Activated CD4-positive, alpha-beta memory T cell treated with anti-CD3 and anti-CD28 coated beads for 36 hours (primary cell): Measurements from ENCODE around the gene ATP6V0A1. TPM values are rescaled to one million over a fixed set of nuclear protein-coding genes. Genes with fewer than 3 reads are reported as not detected.
"Not testable (repeated sequence)": the region's sequence is repeated elsewhere in the genome, so short reads cannot be mapped to it uniquely, and the experiment has no call there.

Experiments used
- CTCF ChIA-PET: fragments of 350-600 bp; sonication (Branson Sonifier 250); formaldehyde crosslinking; loops from one replicate; lab custom pipeline; 2021; ENCODE audit warnings: antibody characterized with exemption, inconsistent platforms; lab: Charles Lee
- POLR2A ChIA-PET: fragments of 350-600 bp; sonication (Branson Sonifier 250); formaldehyde crosslinking; loops from one replicate; lab custom pipeline; 2021; ENCODE audit warnings: antibody characterized with exemption; lab: Charles Lee
- DNase-seq: peaks from one replicate; pipeline ENCODE4 v3.0.0-alpha.2; 2020
- H3K27ac Mint-ChIP-seq: one replicate; pipeline ENCODE4 v1.8.0; 2021; ENCODE audit warnings: mixed read lengths
- H3K27me3 Mint-ChIP-seq: one replicate; pipeline ENCODE4 v1.8.0; 2021; ENCODE audit warnings: mixed read lengths
- H3K36me3 Mint-ChIP-seq: one replicate; pipeline ENCODE4 v1.8.0; 2021; ENCODE audit warnings: mixed read lengths
- H3K4me1 Mint-ChIP-seq: one replicate; pipeline ENCODE4 v1.8.0; 2021; ENCODE audit warnings: low read depth, mixed read lengths
- H3K4me3 Mint-ChIP-seq: one replicate; pipeline ENCODE4 v1.8.0; 2021; ENCODE audit warnings: mild to moderate bottlenecking, mixed read lengths
- H3K9me3 Mint-ChIP-seq: one replicate; pipeline ENCODE4 v1.8.0; 2021; ENCODE audit warnings: mixed read lengths
- intact Hi-C: fragments of 100-400 bp; cut with micrococcal nuclease; formaldehyde crosslinking; loops from one replicate; pipeline ENCODE4 v1.15.1; 2023
- total RNA-seq, 2 experiments: library from RNA; stranded (reverse); gene quantifications; one replicate each; pipeline ENCODE4 v1.2.3, GENCODE V29; 2021

The ATP6V0A1 gene
- total RNA-seq, 2 experiments from 2014 or later, result 12.0 to 13.2 TPM

DNA sequence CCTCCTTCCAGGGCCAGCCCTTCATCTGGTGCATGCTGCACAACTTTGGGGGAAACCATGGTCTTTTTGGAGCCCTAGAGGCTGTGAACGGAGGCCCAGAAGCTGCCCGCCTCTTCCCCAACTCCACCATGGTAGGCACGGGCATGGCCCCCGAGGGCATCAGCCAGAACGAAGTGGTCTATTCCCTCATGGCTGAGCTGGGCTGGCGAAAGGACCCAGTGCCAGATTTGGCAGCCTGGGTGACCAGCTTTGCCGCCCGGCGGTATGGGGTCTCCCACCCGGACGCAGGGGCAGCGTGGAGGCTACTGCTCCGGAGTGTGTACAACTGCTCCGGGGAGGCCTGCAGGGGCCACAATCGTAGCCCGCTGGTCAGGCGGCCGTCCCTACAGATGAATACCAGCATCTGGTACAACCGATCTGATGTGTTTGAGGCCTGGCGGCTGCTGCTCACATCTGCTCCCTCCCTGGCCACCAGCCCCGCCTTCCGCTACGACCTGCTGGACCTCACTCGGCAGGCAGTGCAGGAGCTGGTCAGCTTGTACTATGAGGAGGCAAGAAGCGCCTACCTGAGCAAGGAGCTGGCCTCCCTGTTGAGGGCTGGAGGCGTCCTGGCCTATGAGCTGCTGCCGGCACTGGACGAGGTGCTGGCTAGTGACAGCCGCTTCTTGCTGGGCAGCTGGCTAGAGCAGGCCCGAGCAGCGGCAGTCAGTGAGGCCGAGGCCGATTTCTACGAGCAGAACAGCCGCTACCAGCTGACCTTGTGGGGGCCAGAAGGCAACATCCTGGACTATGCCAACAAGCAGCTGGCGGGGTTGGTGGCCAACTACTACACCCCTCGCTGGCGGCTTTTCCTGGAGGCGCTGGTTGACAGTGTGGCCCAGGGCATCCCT is 84.8 kb downstream of the ATP6V0A1 start:
- no peak for DNase-seq
- POLR2A ChIA-PET, result no interaction called here
- Mint-ChIP-seq H3K9me3 (no peaks in the 10 kb centered on the region), H3K4me1 (peaks cover 17% of the 10 kb centered on the region), H3K27ac (no peak overlapping the region), H3K36me3 (peaks cover 8% of the 10 kb centered on the region), H3K4me3 (no peak overlapping the region), H3K27me3 (no peaks in the 10 kb centered on the region)
- intact Hi-C loops, result no loop called here
- CTCF ChIA-PET, result no interaction called here

- H3K27me3 Mint-ChIP-seq, result no peaks in the 10 kb centered on the region
- ChIA-PET CTCF (no interaction called here), POLR2A (no interaction called here)
- intact Hi-C loops, result no loop called here
- peaks cover 4% of the 10 kb centered on the region for H3K36me3 Mint-ChIP-seq
- no peak overlapping the region for H3K27ac Mint-ChIP-seq
- DNase-seq, result no peak
- H3K4me3 Mint-ChIP-seq, result no peak overlapping the region
- peaks cover 21% of the 10 kb centered on the region for H3K4me1 Mint-ChIP-seq
- H3K9me3 Mint-ChIP-seq, result no peaks in the 10 kb centered on the region
Observed at GRCh38 chr17:42544874-42545283, 86.2 kb downstream of the ATP6V0A1 start.

DNA sequence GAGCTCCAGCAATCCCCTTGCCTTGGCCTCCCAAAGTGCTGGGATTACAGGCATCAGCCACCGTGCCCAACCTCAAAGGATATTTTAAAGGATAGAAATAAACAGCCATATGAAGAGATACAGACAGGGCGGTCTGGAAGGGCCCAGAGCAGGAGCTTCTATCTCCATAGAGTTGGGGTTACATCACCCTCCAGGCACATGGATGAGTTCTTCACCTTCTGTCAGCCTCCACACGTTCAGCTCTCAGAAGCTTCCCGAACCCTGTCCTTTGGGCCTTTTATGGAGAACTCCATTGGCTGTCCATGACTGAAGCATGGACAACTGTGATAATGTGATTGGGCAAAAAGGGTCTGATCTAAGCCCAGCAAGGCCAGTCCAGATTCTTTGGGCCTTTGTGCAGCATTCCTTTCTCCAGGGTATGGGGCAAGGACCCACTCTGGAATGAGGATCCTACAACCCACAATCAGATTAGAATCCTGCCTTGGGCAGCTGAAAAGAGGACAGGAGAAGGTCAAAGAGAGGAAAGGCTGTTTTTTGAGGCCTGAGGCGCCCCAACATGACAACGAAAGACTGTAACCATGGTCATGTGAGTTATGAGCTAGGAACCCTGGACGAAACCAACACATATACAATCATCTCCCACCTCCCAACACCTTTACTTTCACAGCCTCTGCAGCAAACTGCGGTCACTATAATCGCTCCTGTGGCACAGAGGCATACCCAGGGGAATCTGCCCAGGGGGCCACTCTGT is 87.3 kb downstream of the ATP6V0A1 start:
- DNase-seq, CTCF ChIA-PET: not testable (repeated sequence)

DNA sequence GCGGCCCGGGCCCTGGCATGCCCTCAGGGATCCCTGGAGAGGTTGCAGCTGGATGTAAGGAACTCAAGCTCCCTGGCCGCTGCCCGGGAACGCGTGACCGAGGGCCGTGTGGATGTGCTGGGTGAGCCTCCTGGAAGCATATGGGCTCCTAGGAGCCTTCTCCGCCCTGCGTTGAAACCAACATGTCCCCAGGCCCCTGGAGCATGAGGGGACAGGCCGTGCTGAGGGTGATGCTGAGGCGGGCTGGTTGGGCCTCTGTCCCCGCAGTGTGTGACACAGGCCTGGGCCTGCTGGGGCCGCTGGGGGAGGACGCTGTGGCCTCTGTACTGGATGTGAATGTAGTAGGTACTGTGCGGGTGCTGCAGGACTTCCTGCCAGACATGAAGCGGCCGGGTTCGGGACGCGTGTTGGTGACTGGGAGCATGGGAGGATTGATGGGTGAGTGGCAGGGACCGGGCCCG is 88.4 kb downstream of the ATP6V0A1 start:
- intact Hi-C loops, result no loop called here
- H3K4me3 Mint-ChIP-seq, result no peak overlapping the region

More for the DNA sequence above, 87.3 kb downstream of the ATP6V0A1 start:
- H3K36me3 Mint-ChIP-seq, H3K4me3 Mint-ChIP-seq, POLR2A ChIA-PET, H3K27me3 Mint-ChIP-seq, H3K27ac Mint-ChIP-seq, H3K9me3 Mint-ChIP-seq, intact Hi-C loops: not testable (repeated sequence)
- peaks cover 14% of the 10 kb centered on the region for H3K4me1 Mint-ChIP-seq

GRCh38 chr17:42547698-42548069 is 89.0 kb downstream of the ATP6V0A1 start:
- Mint-ChIP-seq H3K9me3 (no peaks in the 10 kb centered on the region), H3K4me3 (no peak overlapping the region), H3K27ac (no peak overlapping the region), H3K36me3 (no peaks in the 10 kb centered on the region), H3K27me3 (no peaks in the 10 kb centered on the region), H3K4me1 (peaks cover 6% of the 10 kb centered on the region)
- ChIA-PET POLR2A (no interaction called here), CTCF (interaction anchor here (0.9 to 1.6 kb wide), 7 partner anchors 12 to 214 kb away, joined by 3 to 9 read pairs (median 3); partner anchors contain the start of genes NAGLU, PSMC3IP and RAMP2)
- intact Hi-C loops, result no loop called here
- no peak for DNase-seq

More for the DNA sequence above, 88.4 kb downstream of the ATP6V0A1 start:
- no peak for DNase-seq
- no peaks in the 10 kb centered on the region for H3K9me3 Mint-ChIP-seq
- ChIA-PET CTCF (no interaction called here), POLR2A (no interaction called here)
- H3K27me3 Mint-ChIP-seq, result no peaks in the 10 kb centered on the region
- peaks cover 6% of the 10 kb centered on the region for H3K4me1 Mint-ChIP-seq
- H3K36me3 Mint-ChIP-seq, result no peaks in the 10 kb centered on the region
- H3K27ac Mint-ChIP-seq, result no peak overlapping the region

DNA sequence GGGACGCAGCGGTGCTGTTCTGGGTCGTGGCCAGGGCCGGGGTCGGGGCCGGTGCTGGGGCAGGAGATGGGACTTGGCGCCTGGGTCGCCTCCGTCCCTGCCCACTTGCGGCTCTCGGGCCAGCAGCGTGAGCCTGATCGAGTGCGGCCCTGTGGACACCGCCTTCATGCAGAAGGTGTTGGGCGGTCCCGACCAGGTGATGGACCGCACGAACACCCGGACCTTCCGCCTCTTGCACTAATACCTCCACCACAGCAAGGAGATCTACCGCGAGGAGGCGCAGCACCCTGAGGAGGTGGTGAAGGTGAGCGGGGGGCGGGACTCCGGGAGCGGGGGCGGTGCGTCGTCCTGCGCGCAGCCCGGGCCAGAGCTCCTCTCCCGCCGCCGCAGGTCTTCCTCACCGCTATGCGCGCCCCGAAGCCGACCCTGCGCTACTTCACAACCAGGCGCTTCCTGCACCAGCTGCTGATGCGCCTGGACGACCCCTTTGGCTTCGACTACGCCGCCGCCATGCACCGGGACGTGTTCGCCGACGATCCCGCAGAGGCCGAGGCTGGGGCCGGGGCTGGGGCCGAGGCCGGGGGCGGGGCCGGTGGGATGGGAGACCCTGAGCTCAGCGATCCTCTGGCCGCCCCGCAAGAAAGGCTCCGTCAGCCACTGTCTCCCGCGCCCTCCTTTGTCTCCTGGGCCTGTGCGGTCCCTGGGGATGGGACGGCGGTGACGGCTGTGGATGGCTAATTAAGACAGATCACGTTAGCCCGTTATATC is 89.6 kb downstream of the ATP6V0A1 start:
- intact Hi-C loops, result no loop called here
- H3K4me3 Mint-ChIP-seq, result peak overlapping the region; percentile 29
- H3K9me3 Mint-ChIP-seq, result no peaks in the 10 kb centered on the region
- DNase-seq, result peak; percentile 89
- H3K36me3 Mint-ChIP-seq, result no peaks in the 10 kb centered on the region
- POLR2A ChIA-PET, result no interaction called here
- peaks cover 7% of the 10 kb centered on the region for H3K4me1 Mint-ChIP-seq
- no peaks in the 10 kb centered on the region for H3K27me3 Mint-ChIP-seq
- no peak overlapping the region for H3K27ac Mint-ChIP-seq
- CTCF ChIA-PET, result interaction anchor here (0.5 to 1.6 kb wide), 14 partner anchors 11 to 1359 kb away, joined by 3 to 9 read pairs (median 3); partner anchors contain the start of genes CAVIN1, MPP2, NAGLU and PSMC3IP

DNA sequence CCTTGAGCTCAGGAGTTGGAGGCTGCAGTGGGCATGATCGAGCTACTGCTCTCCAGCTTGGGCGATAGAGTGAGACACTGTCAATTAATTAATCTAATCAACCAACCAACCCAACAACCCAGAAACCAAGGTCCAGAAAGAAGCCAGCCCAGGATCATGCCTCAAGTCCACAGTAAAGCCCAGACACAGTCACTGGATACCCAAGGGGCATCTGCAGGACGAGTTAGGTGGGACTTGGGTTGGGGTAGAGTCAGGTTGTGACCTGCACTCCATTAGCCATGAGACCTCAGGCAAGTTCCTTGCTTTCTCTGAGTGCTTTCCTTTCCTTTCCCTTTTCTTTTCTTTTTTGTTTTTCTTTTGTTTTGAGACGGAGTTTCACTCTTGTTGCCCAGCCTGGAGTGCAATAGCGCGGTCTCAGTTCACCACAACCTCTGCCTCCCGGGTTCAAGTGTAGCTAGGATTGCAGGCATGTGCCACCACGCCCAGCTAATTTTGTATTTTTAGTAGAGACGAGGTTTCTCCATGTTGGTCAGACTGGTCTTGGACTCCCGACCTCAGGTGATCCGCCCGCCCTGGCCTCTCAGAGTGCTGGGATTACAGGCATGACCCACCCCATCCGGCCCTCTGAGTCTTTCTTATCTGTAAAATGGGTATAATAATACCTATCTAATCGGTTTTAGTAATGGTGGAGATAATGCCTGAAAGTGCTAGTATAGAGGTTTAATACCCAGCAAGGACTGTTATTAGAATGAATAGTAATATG is 90.5 kb downstream of the ATP6V0A1 start:
- CTCF ChIA-PET, result interaction anchor here (0.7 to 1.6 kb wide), 9 partner anchors 11 to 127 kb away, joined by 3 to 9 read pairs (median 4); partner anchors contain the start of genes CAVIN1, NAGLU and PSMC3IP
- H3K27me3 Mint-ChIP-seq, result no peaks in the 10 kb centered on the region
- H3K27ac Mint-ChIP-seq, result no peak overlapping the region
- H3K9me3 Mint-ChIP-seq, result no peaks in the 10 kb centered on the region
- POLR2A ChIA-PET, result no interaction called here
- H3K4me1 Mint-ChIP-seq, result peaks cover 13% of the 10 kb centered on the region
- no peaks in the 10 kb centered on the region for H3K36me3 Mint-ChIP-seq
- intact Hi-C loops, result no loop called here
- no peak overlapping the region for H3K4me3 Mint-ChIP-seq
- no peak for DNase-seq

- DNase-seq, H3K9me3 Mint-ChIP-seq, H3K36me3 Mint-ChIP-seq, H3K27me3 Mint-ChIP-seq, CTCF ChIA-PET, intact Hi-C loops: not testable (repeated sequence)
- Mint-ChIP-seq H3K4me3 (peak within 1 kb of the TSS; percentile 87), H3K4me1 (peaks cover 15% of the 10 kb centered on the region), H3K27ac (peak within 1 kb of the TSS; percentile 13)
- POLR2A ChIA-PET, result interaction anchor here (0.9 kb wide), 1 partner anchor 10 kb away, joined by 3 read pairs; no protein-coding TSS in a partner anchor
Observed at GRCh38 chr17:42552736-42553135, 94.1 kb downstream of the ATP6V0A1 start, which contains the start of gene HSD17B1. Gene HSD17B1 (plus strand): TSS chr17:42552923. CDS start chr17:42552934, 11 bp downstream.

GRCh38 chr17:42553161-42553818 is 94.6 kb downstream of the ATP6V0A1 start:
- Mint-ChIP-seq H3K27me3 (no peaks in the 10 kb centered on the region), H3K4me3 (peak overlapping the region; percentile 87), H3K36me3 (no peaks in the 10 kb centered on the region), H3K27ac (peak overlapping the region; percentile 13), H3K9me3 (no peaks in the 10 kb centered on the region), H3K4me1 (peaks cover 15% of the 10 kb centered on the region)
- DNase-seq, result no peak
- intact Hi-C loops, result no loop called here
- CTCF ChIA-PET, result interaction anchor here (0.9 to 2.2 kb wide), 4 partner anchors 14 to 36 kb away, joined by 3 to 10 read pairs (median 6); partner anchors contain the start of gene PSMC3IP
- POLR2A ChIA-PET, result interaction anchor here (0.9 kb wide), 2 partner anchors 10 to 13 kb away, joined by 3 read pairs; partner anchors contain the start of gene MLX

GRCh38 chr17:42553866-42554249 is 95.2 kb downstream of the ATP6V0A1 start:
- CTCF ChIA-PET, result interaction anchor here (0.9 to 2.2 kb wide), 8 partner anchors 12 to 36 kb away, joined by 3 to 10 read pairs (median 6); partner anchors contain the start of genes MLX, NAGLU and PSMC3IP
- DNase-seq, result peak; percentile 37
- intact Hi-C loops, result no loop called here
- POLR2A ChIA-PET, result interaction anchor here (0.8 to 1.5 kb wide), 4 partner anchors 9 to 18 kb away, joined by 3 to 6 read pairs (median 4); partner anchors contain the start of genes MLX and NAGLU
- H3K9me3 Mint-ChIP-seq, result no peaks in the 10 kb centered on the region
- H3K36me3 Mint-ChIP-seq, result no peaks in the 10 kb centered on the region
- H3K4me3 Mint-ChIP-seq, result peak overlapping the region; percentile 87
- no peaks in the 10 kb centered on the region for H3K27me3 Mint-ChIP-seq
- H3K4me1 Mint-ChIP-seq, result peaks cover 14% of the 10 kb centered on the region
- peak overlapping the region; percentile 85 for H3K27ac Mint-ChIP-seq
